ENCODE results near the gene ACAD10. TPM values are rescaled to one million over a fixed set of nuclear protein-coding genes. Genes with fewer than 3 reads are reported as not detected.

ACAD10 gene
- total and polyA plus RNA-seq, 2 of the 13 experiments (the other 11 are each of a cell fraction or from before 2014, with no cell fraction given), result 15.2 to 16.3 TPM

- TF ChIP-seq BORCS8-MEF2B (CRISPR knock-in tag; IDR thresholded peaks at IDR 0.05), result no peak
- no peak for TF ChIP-seq ZNF10 (CRISPR knock-in tag; IDR thresholded peaks at IDR 0.05; ENCODE audit: borderline replicate concordance, low read depth)
- TF ChIP-seq ISX (CRISPR knock-in tag; conservative IDR thresholded peaks at IDR 0.05), result no peak
Measured at GRCh38 chr12:111756681-111757080, 70.8 kb downstream of the ACAD10 start (continued).

GRCh38 chr12:111757361-111758119, 71.7 kb downstream of the ACAD10 start:
- no peak overlapping the region for H3K9ac ChIP-seq (ENCODE audit: insufficient read depth, low read depth, low read length)
- CTCF ChIA-PET (ENCODE audit: low intra/inter-chr PET ratio, low total read pairs), result no interaction called here

GRCh38 chr12:111758120-111758561, 72.3 kb downstream of the ACAD10 start:
- POLR2A ChIA-PET, result no interaction called here
- no peak overlapping the region for H3K4me2 ChIP-seq (ENCODE audit: low read depth, low read length)
- H3K27me3 ChIP-seq (ENCODE audit: control insufficient read depth in 1 of 2, insufficient read depth in 2 of 2, low read length in 2 of 2), result no peaks in the 10 kb centered on the region
- intact Hi-C loops (cut with micrococcal nuclease; ENCODE audit: unreplicated experiment) (no loop called here), in situ Hi-C loops (cut with HindIII; ENCODE audit: extremely low pct_ligation_motif_present, low pct_unique_long_range_greater_than_20kb) (loop anchor here (5.0 to 10.0 kb wide), 2 partner anchors 34 to 57 kb away; no protein-coding TSS in a partner anchor)
- 96% methylated on average over 9 of the region's 9 CpGs for WGBS (ENCODE audit: low lambda C conversion rate)
- no peak overlapping the region for H3K27ac ChIP-seq (ENCODE audit: extremely low read length, insufficient read depth, low read length)
- DNase-seq (ENCODE audit: low spot score) (no peak), FAIRE-seq (no peak), ATAC-seq (no peak)
- H3K9ac ChIP-seq (ENCODE audit: insufficient read depth, low read depth, low read length), result no peak overlapping the region
- H4K20me1 ChIP-seq (ENCODE audit: insufficient read depth, low read length), result no peaks in the 10 kb centered on the region
- H3K9me3 ChIP-seq (ENCODE audit: low read length), result no peaks in the 10 kb centered on the region
- no peaks in the 10 kb centered on the region for H3K79me2 ChIP-seq (ENCODE audit: insufficient read depth, low read length)
- TF ChIP-seq ZNF557 (CRISPR knock-in tag; IDR thresholded peaks at IDR 0.05) (no peak), ZNF282 (IDR thresholded peaks at IDR 0.05; ENCODE audit: partially characterized antibody) (no peak), TSC22D2 (CRISPR knock-in tag; IDR thresholded peaks at IDR 0.05; ENCODE audit: borderline replicate concordance) (no peak), ZNF572 (CRISPR knock-in tag; IDR thresholded peaks at IDR 0.05) (no peak), ZNF350 (CRISPR knock-in tag; IDR thresholded peaks at IDR 0.05; ENCODE audit: borderline replicate concordance, low read depth) (no peak)
- CTCF ChIA-PET (ENCODE audit: low intra/inter-chr PET ratio, low total read pairs), result no interaction called here
- no peak overlapping the region for H3K4me3 ChIP-seq (replicated peaks in 1 of 3; ENCODE audit: insufficient read depth in 1 of 3, low read depth in 2 of 3, low read length in 3 of 3)
- no peak overlapping the region for H2AFZ ChIP-seq (ENCODE audit: low read length)
- H3K4me1 ChIP-seq (ENCODE audit: insufficient read depth, low read length), result peaks cover 9% of the 10 kb centered on the region
- no TSS peak for BruUV-seq (replicated peaks)
- no peaks in the 10 kb centered on the region for H3K36me3 ChIP-seq (replicated peaks in 1 of 2; ENCODE audit: control insufficient read depth in 1 of 2, insufficient read depth in 2 of 2, low read length in 2 of 2)

More at GRCh38 chr12:111757361-111758119, 71.7 kb downstream of the ACAD10 start:
- Histone ChIP-seq H3K4me1 (ENCODE audit: insufficient read depth, low read length) (peaks cover 9% of the 10 kb centered on the region), H4K20me1 (ENCODE audit: insufficient read depth, low read length) (no peaks in the 10 kb centered on the region), H3K9me3 (ENCODE audit: low read length) (no peaks in the 10 kb centered on the region), H3K27me3 (ENCODE audit: control insufficient read depth in 1 of 2, insufficient read depth in 2 of 2, low read length in 2 of 2) (no peaks in the 10 kb centered on the region), H3K27ac (ENCODE audit: extremely low read length, insufficient read depth, low read length) (no peak overlapping the region), H3K4me2 (ENCODE audit: low read depth, low read length) (no peak overlapping the region), H2AFZ (ENCODE audit: low read length) (no peak overlapping the region), H3K79me2 (ENCODE audit: insufficient read depth, low read length) (no peaks in the 10 kb centered on the region), H3K36me3 (replicated peaks in 1 of 2; ENCODE audit: control insufficient read depth in 1 of 2, insufficient read depth in 2 of 2, low read length in 2 of 2) (no peaks in the 10 kb centered on the region), H3K4me3 (replicated peaks in 1 of 3; ENCODE audit: insufficient read depth in 1 of 3, low read depth in 2 of 3, low read length in 3 of 3) (no peak overlapping the region)
- in situ Hi-C loops (cut with HindIII; ENCODE audit: extremely low pct_ligation_motif_present, low pct_unique_long_range_greater_than_20kb), result loop anchor here (5.0 to 10.0 kb wide), 2 partner anchors 35 to 57 kb away; no protein-coding TSS in a partner anchor
- no TSS peak for BruUV-seq (replicated peaks)
- WGBS (ENCODE audit: low lambda C conversion rate), result 94% methylated on average over 7 of the region's 15 CpGs
- FAIRE-seq (no peak), DNase-seq (ENCODE audit: low spot score) (no peak), ATAC-seq (no peak)
- intact Hi-C loops (cut with micrococcal nuclease; ENCODE audit: unreplicated experiment), result no loop called here
- TF ChIP-seq NFATC3 (CRISPR knock-in tag; IDR thresholded peaks at IDR 0.05) (no peak), CHD2 (IDR thresholded peaks at IDR 0.05; ENCODE audit: low read depth, low read length) (no peak)
- POLR2A ChIA-PET, result no interaction called here

Measured in HepG2 (cell line).